ENCODE data around the gene FNTB.

Gene FNTB

DNA sequence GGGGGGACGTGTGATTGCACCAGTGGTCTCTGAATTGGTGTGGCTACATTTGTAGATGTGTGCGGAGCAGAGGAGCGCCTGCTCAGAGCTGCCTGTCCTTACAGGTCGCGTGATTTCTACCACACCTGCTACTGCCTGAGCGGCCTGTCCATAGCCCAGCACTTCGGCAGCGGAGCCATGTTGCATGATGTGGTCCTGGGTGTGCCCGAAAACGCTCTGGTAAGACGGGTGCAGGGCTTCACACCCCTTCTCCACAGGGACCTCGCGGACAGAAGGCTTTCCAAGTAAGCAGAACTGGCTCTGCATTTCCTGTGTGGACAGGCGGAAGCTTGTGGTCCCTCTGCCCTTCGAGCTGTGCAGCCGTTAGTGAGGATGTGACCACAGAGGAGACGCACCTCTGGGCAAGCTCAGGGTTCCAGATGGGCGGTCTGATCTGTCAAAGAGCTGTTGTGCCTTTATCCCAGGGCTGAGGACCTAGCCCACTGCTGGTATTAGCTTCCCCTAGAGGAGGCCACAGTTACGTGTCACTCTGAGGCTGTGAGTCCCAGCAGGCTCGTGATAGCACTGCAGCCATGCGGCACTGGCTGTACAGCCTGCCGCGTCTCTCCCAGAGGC, 67.9 kb downstream of the FNTB start:
- TF ChIP-seq CTCF (IDR thresholded peaks at IDR 0.05; ENCODE audit: insufficient read depth, low read length, poor library complexity, severe bottlenecking) = no peak
- no peak for DNase-seq (ENCODE audit: extremely low read depth, insufficient read length)

DNA sequence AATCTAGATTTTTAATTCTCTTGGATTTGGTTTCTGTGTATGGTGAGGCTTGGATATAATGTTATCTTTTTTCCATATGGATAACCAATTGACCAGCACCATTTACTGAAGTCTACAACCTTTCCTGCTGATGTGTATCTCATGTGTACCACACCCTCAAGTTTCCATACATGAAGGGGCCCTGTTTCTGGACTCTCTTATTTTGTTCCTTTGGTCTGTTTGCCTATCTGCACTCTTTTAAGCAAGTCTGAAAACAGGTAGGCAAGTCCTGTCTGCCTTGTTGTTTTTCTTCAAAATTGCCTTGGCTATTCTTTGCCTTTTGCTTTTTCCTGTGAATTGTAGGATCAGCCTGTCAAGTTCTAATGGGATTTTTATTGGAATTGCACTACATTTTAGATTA, 71.0 kb downstream of the FNTB start:
- H3K27me3 ChIP-seq (replicated peaks; ENCODE audit: control insufficient read depth, insufficient read depth, low read length) = no peaks in the 10 kb centered on the region
- DNase-seq (ENCODE audit: extremely low read depth, insufficient read length) = no peak
- no peak overlapping the region for H3K4me3 ChIP-seq (replicated peaks; ENCODE audit: low read depth, low read length)
- no peak for TF ChIP-seq CTCF (IDR thresholded peaks at IDR 0.05; ENCODE audit: insufficient read depth, low read length, poor library complexity, severe bottlenecking)
- H3K36me3 ChIP-seq (ENCODE audit: control insufficient read depth, insufficient read depth, low read length) = peaks cover 19% of the 10 kb centered on the region

More for the DNA sequence above, 67.9 kb downstream of the FNTB start:
- H3K4me3 ChIP-seq (replicated peaks; ENCODE audit: low read depth, low read length) = no peak overlapping the region
- no peaks in the 10 kb centered on the region for H3K27me3 ChIP-seq (replicated peaks; ENCODE audit: control insufficient read depth, insufficient read depth, low read length)
- peaks cover 9% of the 10 kb centered on the region for H3K36me3 ChIP-seq (ENCODE audit: control insufficient read depth, insufficient read depth, low read length)

GRCh38 chr14:65062096-65063075, 75.7 kb downstream of the FNTB start:
- no peak for TF ChIP-seq CTCF (IDR thresholded peaks at IDR 0.05; ENCODE audit: insufficient read depth, low read length, poor library complexity, severe bottlenecking)
- DNase-seq (ENCODE audit: extremely low read depth, insufficient read length) = no peak
- H3K27me3 ChIP-seq (replicated peaks; ENCODE audit: control insufficient read depth, insufficient read depth, low read length) = no peaks in the 10 kb centered on the region
- H3K4me3 ChIP-seq (replicated peaks; ENCODE audit: low read depth, low read length) = no peak overlapping the region
- H3K36me3 ChIP-seq (ENCODE audit: control insufficient read depth, insufficient read depth, low read length) = peaks cover 23% of the 10 kb centered on the region

DNA sequence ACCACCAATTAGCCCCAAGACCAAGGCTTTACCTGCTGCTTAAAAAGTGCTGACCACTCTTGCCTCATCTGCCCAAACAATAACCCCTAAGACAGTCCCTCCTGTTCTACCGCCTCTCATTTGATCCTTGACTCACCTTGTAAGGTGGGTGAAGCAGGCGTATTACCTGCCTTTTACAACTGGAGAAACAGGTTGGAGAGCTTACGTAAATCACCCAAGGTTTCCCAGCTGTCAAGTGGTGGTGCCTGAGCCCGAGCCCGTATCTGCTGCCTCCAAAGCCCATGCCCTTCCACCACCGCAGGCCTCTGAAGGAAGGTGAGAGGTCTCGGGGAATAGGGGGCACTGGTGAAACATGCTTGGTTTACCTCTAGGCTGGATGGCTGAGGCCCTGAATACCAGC, 79.0 kb downstream of the FNTB start:
- Histone ChIP-seq H3K27me3 (replicated peaks; ENCODE audit: control insufficient read depth, insufficient read depth, low read length) (no peaks in the 10 kb centered on the region), H3K4me3 (replicated peaks; ENCODE audit: low read depth, low read length) (no peak overlapping the region), H3K36me3 (ENCODE audit: control insufficient read depth, insufficient read depth, low read length) (peaks cover 33% of the 10 kb centered on the region)
- no peak for DNase-seq (ENCODE audit: extremely low read depth, insufficient read length)
- no peak for TF ChIP-seq CTCF (IDR thresholded peaks at IDR 0.05; ENCODE audit: insufficient read depth, low read length, poor library complexity, severe bottlenecking)

DNA sequence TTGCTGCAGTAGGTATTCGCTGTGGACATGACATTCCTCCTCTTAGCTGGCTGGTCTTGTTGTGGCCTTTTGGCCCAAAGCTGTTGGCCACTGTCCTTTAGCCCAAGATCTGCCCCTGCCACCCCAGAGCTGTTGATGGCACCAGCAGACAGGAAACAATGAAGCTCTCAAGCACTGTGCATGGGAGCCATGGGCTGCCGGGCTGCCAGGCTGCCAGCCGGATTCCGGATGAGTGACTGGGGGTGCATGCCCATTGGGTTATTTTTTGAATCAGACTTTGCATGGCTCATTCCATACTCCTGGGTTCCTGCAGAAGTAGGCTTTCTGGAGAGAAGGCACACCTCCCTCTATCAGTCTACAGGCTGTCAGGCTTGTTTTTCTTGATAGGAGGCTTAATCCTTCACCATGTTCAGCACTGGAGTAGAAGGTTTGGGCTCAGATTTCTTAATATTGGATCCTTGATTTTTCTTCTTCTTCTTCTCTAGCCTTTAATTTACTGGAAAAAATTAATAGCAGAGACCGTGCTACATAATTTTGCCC, 83.2 kb downstream of the FNTB start:
- no peak for DNase-seq (ENCODE audit: extremely low read depth, insufficient read length)
- no peak for TF ChIP-seq CTCF (IDR thresholded peaks at IDR 0.05; ENCODE audit: insufficient read depth, low read length, poor library complexity, severe bottlenecking)
- H3K4me3 ChIP-seq (replicated peaks; ENCODE audit: low read depth, low read length) = no peak overlapping the region
- H3K27me3 ChIP-seq (replicated peaks; ENCODE audit: control insufficient read depth, insufficient read depth, low read length) = no peaks in the 10 kb centered on the region
- H3K36me3 ChIP-seq (ENCODE audit: control insufficient read depth, insufficient read depth, low read length) = peaks cover 14% of the 10 kb centered on the region
